Astrocyte of the spinal cord (primary cell): Measurements from ENCODE around the gene NGEF.
A peak's percentile ranks its signal among the peaks of the same experiment; 100 is the strongest.
"Not testable (repeated sequence)": the region's sequence is repeated elsewhere in the genome, so short reads cannot be mapped to it uniquely, and the experiment has no call there.

Experiments used
- DNase-seq: peaks from one replicate; pipeline ENCODE4 v3.0.0; 2011; ENCODE audit warnings: low read depth, low spot score
- H3K4me3 ChIP-seq: 2 replicates; pipeline ENCODE4 v1.5.1; 2011; ENCODE audit warnings: low read depth, mild to moderate bottlenecking, low read length, moderate library complexity
- in situ Hi-C: cut with HindIII; loops from 2 replicates; pipeline ENCODE4 v1.10.0; 2017; ENCODE audit warnings: low sequenced_read_pairs
- TF ChIP-seq, protein P1 (sequence below): IDR thresholded peaks from 2 replicates; pipeline ENCODE4 v1.5.1; 2012; ENCODE audit warnings: low read depth, mild to moderate bottlenecking, low read length, inconsistent platforms

Gene NGEF

DNA sequence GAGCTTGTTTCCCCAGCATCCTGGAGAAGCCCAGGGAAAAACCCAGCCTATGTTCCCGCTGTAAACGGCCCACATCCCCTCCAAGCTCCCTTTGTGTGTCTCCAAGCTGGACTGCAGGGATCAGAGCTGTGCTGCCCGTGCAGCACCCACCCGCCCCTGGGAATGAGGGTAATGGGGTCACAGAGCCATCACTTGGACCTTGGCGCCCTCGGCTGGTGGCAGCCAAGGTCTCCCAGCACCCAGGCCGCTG lies 46.4 kb upstream of the NGEF start:
- DNase-seq, result no peak
- in situ Hi-C loops, result no loop called here
- H3K4me3 ChIP-seq, result no peak overlapping the region
- TF ChIP-seq, protein P1, sequence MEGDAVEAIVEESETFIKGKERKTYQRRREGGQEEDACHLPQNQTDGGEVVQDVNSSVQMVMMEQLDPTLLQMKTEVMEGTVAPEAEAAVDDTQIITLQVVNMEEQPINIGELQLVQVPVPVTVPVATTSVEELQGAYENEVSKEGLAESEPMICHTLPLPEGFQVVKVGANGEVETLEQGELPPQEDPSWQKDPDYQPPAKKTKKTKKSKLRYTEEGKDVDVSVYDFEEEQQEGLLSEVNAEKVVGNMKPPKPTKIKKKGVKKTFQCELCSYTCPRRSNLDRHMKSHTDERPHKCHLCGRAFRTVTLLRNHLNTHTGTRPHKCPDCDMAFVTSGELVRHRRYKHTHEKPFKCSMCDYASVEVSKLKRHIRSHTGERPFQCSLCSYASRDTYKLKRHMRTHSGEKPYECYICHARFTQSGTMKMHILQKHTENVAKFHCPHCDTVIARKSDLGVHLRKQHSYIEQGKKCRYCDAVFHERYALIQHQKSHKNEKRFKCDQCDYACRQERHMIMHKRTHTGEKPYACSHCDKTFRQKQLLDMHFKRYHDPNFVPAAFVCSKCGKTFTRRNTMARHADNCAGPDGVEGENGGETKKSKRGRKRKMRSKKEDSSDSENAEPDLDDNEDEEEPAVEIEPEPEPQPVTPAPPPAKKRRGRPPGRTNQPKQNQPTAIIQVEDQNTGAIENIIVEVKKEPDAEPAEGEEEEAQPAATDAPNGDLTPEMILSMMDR, result no peak

DNA sequence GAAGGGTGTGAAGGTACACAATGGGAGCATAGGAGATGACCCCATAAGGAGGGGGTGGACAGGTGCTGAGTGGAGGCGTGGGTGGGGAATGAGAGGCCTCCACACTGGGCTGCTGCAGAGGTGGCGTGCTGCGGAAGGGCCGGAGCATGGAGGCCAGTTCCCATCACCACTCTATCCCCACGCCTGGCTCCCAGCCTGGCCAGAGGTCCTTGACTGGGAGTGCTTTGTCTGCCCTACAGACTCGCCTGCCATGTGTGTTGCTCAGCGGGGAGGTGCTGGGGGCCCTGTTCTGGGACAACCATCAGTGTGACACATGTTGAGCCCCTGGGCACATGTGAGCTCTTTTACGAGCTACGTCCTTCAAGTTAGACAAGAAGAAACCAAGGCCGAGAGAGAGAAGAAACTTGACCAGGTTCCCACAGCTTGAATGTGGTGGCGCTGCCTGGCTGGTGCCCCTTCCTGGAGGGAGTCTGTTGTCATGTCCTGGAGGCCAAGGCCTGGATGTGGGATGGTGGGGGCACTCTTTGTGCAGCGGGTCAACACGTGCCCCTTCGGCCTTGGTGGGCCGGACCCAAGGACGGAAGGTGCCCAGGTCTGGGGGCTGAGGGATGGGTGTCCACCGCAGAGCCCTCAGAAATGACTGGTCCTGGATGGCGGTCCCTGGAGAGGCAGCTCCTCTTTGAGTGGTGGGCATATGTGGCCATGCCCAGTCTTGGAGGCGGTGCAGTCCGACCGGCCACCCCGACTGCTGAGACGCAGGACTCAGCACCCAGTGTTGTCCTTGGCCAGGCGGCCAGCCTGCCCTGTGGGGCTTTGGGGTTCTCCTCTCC lies 45.9 kb upstream of the NGEF start:
- no peak overlapping the region for H3K4me3 ChIP-seq
- TF ChIP-seq, protein P1, result no peak
- in situ Hi-C loops, result no loop called here
- DNase-seq, result no peak

DNA sequence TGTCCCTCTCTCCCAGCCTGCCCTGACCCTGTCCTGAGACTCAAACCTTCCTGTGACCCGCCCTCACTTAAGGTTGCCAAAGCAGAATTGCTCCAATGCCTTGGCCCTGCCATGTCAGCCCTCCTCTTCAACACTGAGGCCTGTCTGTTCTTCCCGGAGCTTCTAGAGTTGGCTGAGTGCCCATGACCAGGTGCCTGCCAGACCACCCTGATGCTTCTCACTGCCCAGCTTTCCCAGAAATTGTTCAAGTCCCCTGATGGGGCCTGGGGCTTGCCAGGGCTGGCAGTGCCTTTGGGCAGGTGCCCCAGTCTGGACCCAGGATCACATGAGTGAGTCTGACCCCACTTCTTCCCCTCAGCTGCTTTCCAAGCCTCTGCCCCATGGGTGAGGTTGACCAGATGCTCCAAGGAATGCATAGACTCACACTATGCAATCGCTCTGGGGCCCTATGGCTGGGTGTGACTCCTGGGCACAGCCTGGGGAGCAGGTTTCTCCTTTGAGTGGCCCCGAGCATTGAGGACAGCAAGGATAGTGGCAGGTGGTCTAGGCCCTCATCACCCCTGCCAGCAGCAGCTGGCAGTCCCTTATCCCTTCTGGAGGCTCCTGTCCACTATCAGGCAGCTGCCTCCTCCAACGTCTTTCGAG lies 44.0 kb upstream of the NGEF start:
- in situ Hi-C loops, result no loop called here
- no peak for DNase-seq
- TF ChIP-seq, protein P1, result no peak
- no peak overlapping the region for H3K4me3 ChIP-seq

GRCh38 chr2:233055362-233055761 lies 42.3 kb upstream of the NGEF start:
- in situ Hi-C loops, result no loop called here
- TF ChIP-seq, protein P1, result no peak
- no peak overlapping the region for H3K4me3 ChIP-seq
- no peak for DNase-seq

- no peak overlapping the region for H3K4me3 ChIP-seq
- in situ Hi-C loops, result no loop called here
- TF ChIP-seq, protein P1, result peak; percentile 96
- DNase-seq, result peak; percentile 28
Measured at GRCh38 chr2:233053928-233054784, 41.1 kb upstream of the NGEF start.

DNA sequence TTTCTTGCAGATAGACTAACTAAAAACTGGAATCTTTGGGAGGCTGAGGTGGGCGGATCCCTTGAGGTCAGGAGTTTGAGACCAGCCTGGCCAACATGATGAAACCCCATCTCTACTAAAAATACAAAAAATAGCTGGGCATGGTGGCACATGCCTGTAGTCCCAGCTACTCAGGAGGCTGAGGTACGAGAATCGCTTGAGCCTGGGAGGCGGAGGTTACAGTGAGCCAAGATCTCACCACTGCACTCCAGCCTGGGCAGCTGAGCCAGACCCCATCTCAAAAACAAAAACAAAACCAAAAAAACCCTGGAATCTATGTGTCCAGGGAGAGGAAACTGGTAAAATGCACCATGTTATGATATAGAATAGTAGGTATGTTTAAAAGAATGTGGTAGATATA lies 39.5 kb upstream of the NGEF start:
- H3K4me3 ChIP-seq, DNase-seq, in situ Hi-C loops: not testable (repeated sequence)
